HEK293 (cell line): ENCODE data around the gene IMPDH1.

ENCODE experiments used
- CTCF ChIA-PET: fragments of 350-600 bp; formaldehyde crosslinking; extraction: SDS; loops from one replicate; lab custom pipeline; 2021; ENCODE audit warnings: antibody characterized with exemption; lab: Yijun Ruan, JAX
- POLR2A ChIA-PET: fragments of 300-600 bp; formaldehyde crosslinking; extraction: SDS; loops from one replicate; lab custom pipeline; 2020; ENCODE audit warnings: antibody characterized with exemption, inconsistent platforms; lab: Yijun Ruan, JAX
- H3K27ac ChIP-seq: fragments of 200-500 bp; sonication (Bioruptor generic); 2 replicates; pipeline ENCODE4 v1.5.1; 2014; ENCODE audit warnings: low read depth, low read length, control low read depth, inconsistent platforms; ENCODE audit errors: extremely low read depth
- H3K36me3 ChIP-seq, 2 experiments: fragments of 200-500 bp in 1 of 2; sonication (Bioruptor generic) in 1 of 2; 1 replicate in 1 of 2; 2 replicates in 1 of 2; pipeline ENCODE4 v1.5.1; 2014 to 2017; ENCODE audit warnings: inconsistent platforms in 2 of 2, low read length in 2 of 2; ENCODE audit not compliant: control insufficient read depth in 2 of 2, insufficient read depth in 1 of 2
- H3K4me1 ChIP-seq: fragments of 200-500 bp; sonication (Bioruptor generic); 2 replicates; pipeline ENCODE4 v1.5.1; 2014; ENCODE audit warnings: mild to moderate bottlenecking, low read length, inconsistent platforms; ENCODE audit not compliant: control insufficient read depth, insufficient read depth
- H3K4me3 ChIP-seq: 2 replicates; pipeline ENCODE4 v1.5.1; 2011; ENCODE audit warnings: low read depth, mild to moderate bottlenecking, control low read depth, low read length, moderate library complexity
- H3K9me3 ChIP-seq: fragments of 200-500 bp; sonication (Bioruptor generic); 2 replicates; pipeline ENCODE4 v1.5.1; 2014; ENCODE audit warnings: low read depth, low read length, inconsistent platforms; ENCODE audit not compliant: control insufficient read depth, insufficient read depth
- BCL11B ChIP-seq: fragments of 450-650 bp; formaldehyde crosslinking; IDR thresholded peaks from 2 replicates; pipeline ENCODE4 v1.5.1; 2016; ENCODE audit warnings: low read depth, missing biosample characterization, missing genetic modification characterization
- GLIS2 ChIP-seq: fragments of 450-650 bp; formaldehyde crosslinking; IDR thresholded peaks from 2 replicates; pipeline ENCODE4 v1.5.1; 2016; ENCODE audit warnings: missing biosample characterization, missing genetic modification characterization
- KLF8 ChIP-seq: fragments of 450-650 bp; formaldehyde crosslinking; IDR thresholded peaks from 2 replicates; pipeline ENCODE4 v1.5.1; 2016; ENCODE audit warnings: missing biosample characterization, missing genetic modification characterization
- KLF9 ChIP-seq: fragments of 450-650 bp; formaldehyde crosslinking; IDR thresholded peaks from 2 replicates; pipeline ENCODE4 v1.5.1; 2016; ENCODE audit warnings: missing biosample characterization, missing genetic modification characterization, low read depth
- MZF1 ChIP-seq: fragments of 450-650 bp; formaldehyde crosslinking; IDR thresholded peaks from 2 replicates; pipeline ENCODE4 v1.5.1; 2017; ENCODE audit warnings: missing biosample characterization, missing genetic modification characterization, borderline replicate concordance
- OVOL3 ChIP-seq: fragments of 450-650 bp; formaldehyde crosslinking; IDR thresholded peaks from 2 replicates; pipeline ENCODE4 v1.5.1; 2016; ENCODE audit warnings: missing biosample characterization, missing genetic modification characterization
- PRDM10 ChIP-seq: fragments of 450-650 bp; formaldehyde crosslinking; IDR thresholded peaks from 2 replicates; pipeline ENCODE4 v1.5.1; 2016; ENCODE audit warnings: missing biosample characterization, missing genetic modification characterization
- SP2 ChIP-seq: fragments of 450-650 bp; formaldehyde crosslinking; IDR thresholded peaks from 2 replicates; pipeline ENCODE4 v1.5.1; 2016; ENCODE audit warnings: missing biosample characterization, missing genetic modification characterization
- ZBTB20 ChIP-seq: fragments of 450-650 bp; formaldehyde crosslinking; IDR thresholded peaks from 2 replicates; pipeline ENCODE4 v1.5.1; 2016; ENCODE audit warnings: missing biosample characterization, missing genetic modification characterization
- ZBTB48 ChIP-seq: fragments of 450-650 bp; formaldehyde crosslinking; IDR thresholded peaks from 2 replicates; pipeline ENCODE4 v1.5.1; 2016; ENCODE audit warnings: missing biosample characterization, missing genetic modification characterization
- ZBTB8A ChIP-seq: fragments of 450-650 bp; formaldehyde crosslinking; IDR thresholded peaks from 2 replicates; pipeline ENCODE4 v1.5.1; 2016; ENCODE audit warnings: missing biosample characterization, missing genetic modification characterization
- ZIC2 ChIP-seq: fragments of 450-650 bp; formaldehyde crosslinking; IDR thresholded peaks from 2 replicates; pipeline ENCODE4 v1.5.1; 2016; ENCODE audit warnings: missing biosample characterization, missing genetic modification characterization
- ZNF121 ChIP-seq: fragments of 450-650 bp; formaldehyde crosslinking; IDR thresholded peaks from 2 replicates; pipeline ENCODE4 v1.5.1; 2016; ENCODE audit warnings: missing biosample characterization, missing genetic modification characterization
- ZNF148 ChIP-seq: fragments of 450-650 bp; formaldehyde crosslinking; IDR thresholded peaks from 2 replicates; pipeline ENCODE4 v1.5.0; 2017; ENCODE audit warnings: missing biosample characterization, missing genetic modification characterization, borderline replicate concordance
- ZNF19 ChIP-seq: fragments of 450-650 bp; formaldehyde crosslinking; IDR thresholded peaks from 2 replicates; pipeline ENCODE4; 2016; ENCODE audit warnings: missing biosample characterization, missing genetic modification characterization, low read depth
- ZNF202 ChIP-seq: fragments of 450-650 bp; formaldehyde crosslinking; IDR thresholded peaks from 2 replicates; pipeline ENCODE4 v1.5.1; 2016; ENCODE audit warnings: missing biosample characterization, missing genetic modification characterization, borderline replicate concordance
- ZNF221 ChIP-seq: fragments of 450-650 bp; formaldehyde crosslinking; IDR thresholded peaks from 2 replicates; pipeline ENCODE4 v1.5.1; 2017; ENCODE audit warnings: missing biosample characterization, missing genetic modification characterization, borderline replicate concordance
- ZNF223 ChIP-seq: fragments of 450-650 bp; formaldehyde crosslinking; IDR thresholded peaks from 2 replicates; pipeline ENCODE4 v1.5.1; 2016; ENCODE audit warnings: missing biosample characterization, missing genetic modification characterization
- ZNF341 ChIP-seq: fragments of 450-650 bp; formaldehyde crosslinking; IDR thresholded peaks from 2 replicates; pipeline ENCODE4; 2016; ENCODE audit warnings: low read depth, missing biosample characterization, missing genetic modification characterization
- ZNF362 ChIP-seq: fragments of 450-650 bp; formaldehyde crosslinking; IDR thresholded peaks from 2 replicates; pipeline ENCODE4 v1.5.1; 2016; ENCODE audit warnings: missing biosample characterization, missing genetic modification characterization
- ZNF366 ChIP-seq: fragments of 450-650 bp; formaldehyde crosslinking; conservative IDR thresholded peaks from 2 replicates; pipeline ENCODE4 v1.5.1; 2016; ENCODE audit warnings: missing biosample characterization, missing genetic modification characterization
- ZNF510 ChIP-seq: fragments of 450-650 bp; formaldehyde crosslinking; IDR thresholded peaks from 2 replicates; pipeline ENCODE4 v1.5.1; 2018; ENCODE audit warnings: mild to moderate bottlenecking, missing genetic modification characterization, missing biosample characterization; ENCODE audit not compliant: insufficient replicate concordance
- ZNF544 ChIP-seq: fragments of 450-650 bp; formaldehyde crosslinking; IDR thresholded peaks from 2 replicates; pipeline ENCODE4 v1.5.0; 2017; ENCODE audit warnings: missing biosample characterization, missing genetic modification characterization
- ZNF571 ChIP-seq: fragments of 450-650 bp; formaldehyde crosslinking; IDR thresholded peaks from 2 replicates; pipeline ENCODE4 v1.5.0; 2017; ENCODE audit warnings: missing biosample characterization, missing genetic modification characterization
- ZNF621 ChIP-seq: fragments of 450-650 bp; formaldehyde crosslinking; IDR thresholded peaks from 2 replicates; pipeline ENCODE4 v1.5.1; 2017; ENCODE audit warnings: missing biosample characterization, missing genetic modification characterization
- ZNF658 ChIP-seq: fragments of 450-650 bp; formaldehyde crosslinking; IDR thresholded peaks from 2 replicates; pipeline ENCODE4; 2016; ENCODE audit warnings: missing biosample characterization, missing genetic modification characterization
- ZNF677 ChIP-seq: fragments of 450-650 bp; IDR thresholded peaks from 2 replicates; pipeline ENCODE4 v1.5.0; 2018; ENCODE audit warnings: missing biosample characterization, mild to moderate bottlenecking, missing genetic modification characterization, moderate library complexity
- ZNF76 ChIP-seq: fragments of 450-650 bp; formaldehyde crosslinking; IDR thresholded peaks from 2 replicates; pipeline ENCODE4; 2016; ENCODE audit warnings: low read depth, missing biosample characterization, missing genetic modification characterization, borderline replicate concordance
- ZNF785 ChIP-seq: fragments of 450-650 bp; formaldehyde crosslinking; IDR thresholded peaks from 2 replicates; pipeline ENCODE4 v1.5.1; 2016; ENCODE audit warnings: missing biosample characterization, missing genetic modification characterization
- TF ChIP-seq, protein P1 (sequence below): fragments of 450-650 bp; formaldehyde crosslinking; IDR thresholded peaks from 2 replicates; pipeline ENCODE4 v1.5.1; 2016; ENCODE audit warnings: missing biosample characterization, missing genetic modification characterization

Gene IMPDH1

GRCh38 chr7:128408709-128409595 is 830 bp downstream of the IMPDH1 start:
- peak overlapping the region; percentile 45; the same call in 1 of the 2 replicates for H3K27ac ChIP-seq
- ChIA-PET POLR2A (interaction anchor here (0.9 to 1.4 kb wide), 4 partner anchors 9 to 65 kb away, joined by 3 to 8 read pairs (median 4); partner anchors contain the start of genes PRRT4 and RBM28), CTCF (interaction anchor here (0.8 to 6.1 kb wide), 10 partner anchors 10 to 65 kb away, joined by 3 to 68 read pairs (median 5); partner anchors contain the start of gene RBM28)
- no peaks in the 10 kb centered on the region for H3K36me3 ChIP-seq
- no peaks in the 10 kb centered on the region for H3K9me3 ChIP-seq
- H3K4me1 ChIP-seq: no peaks in the 10 kb centered on the region; the same call in 1 of the 2 replicates
- H3K4me3 ChIP-seq: peak overlapping the region; percentile 70
- no peak for TF ChIP-seq ZNF510 (tag by site-specific recombination)
- TF ChIP-seq ZNF544 (tag by site-specific recombination): no peak
- TF ChIP-seq ZNF202 (tag by site-specific recombination): no peak
- TF ChIP-seq ZNF221 (tag by site-specific recombination): no peak
- no peak for TF ChIP-seq ZNF76 (tag by site-specific recombination)
- no peak for TF ChIP-seq ZNF658
- TF ChIP-seq GLIS2 (tag by site-specific recombination): peak; percentile 42
- TF ChIP-seq KLF8 (tag by site-specific recombination): 0 out of 2 replicates have a peak, but pooled peaks have one; percentile 28
- no peak for TF ChIP-seq ZNF785
- TF ChIP-seq ZBTB20 (tag by site-specific recombination): peak; percentile 73
- 0 out of 2 replicates have a peak, but pooled peaks have one; percentile 8 for TF ChIP-seq KLF9 (tag by site-specific recombination)
- peak; percentile 66; the same call in 1 of the 2 replicates for TF ChIP-seq ZNF341
- TF ChIP-seq ZNF621 (tag by site-specific recombination): no peak
- peak; percentile 8; the same call in 1 of the 2 replicates for TF ChIP-seq ZBTB8A (tag by site-specific recombination)
- TF ChIP-seq MZF1 (tag by site-specific recombination): peak; percentile 66; the same call in 1 of the 2 replicates
- no peak for TF ChIP-seq ZNF677
- no peak for TF ChIP-seq ZNF223 (tag by site-specific recombination)
- TF ChIP-seq SP2: no peak; the same call in 1 of the 2 replicates
- TF ChIP-seq BCL11B (tag by site-specific recombination): no peak
- peak; percentile 62 for TF ChIP-seq PRDM10 (tag by site-specific recombination)
- peak; percentile 29; the same call in 1 of the 2 replicates for TF ChIP-seq ZNF366 (tag by site-specific recombination)
- no peak for TF ChIP-seq ZNF362 (tag by site-specific recombination)
- TF ChIP-seq, protein P1, sequence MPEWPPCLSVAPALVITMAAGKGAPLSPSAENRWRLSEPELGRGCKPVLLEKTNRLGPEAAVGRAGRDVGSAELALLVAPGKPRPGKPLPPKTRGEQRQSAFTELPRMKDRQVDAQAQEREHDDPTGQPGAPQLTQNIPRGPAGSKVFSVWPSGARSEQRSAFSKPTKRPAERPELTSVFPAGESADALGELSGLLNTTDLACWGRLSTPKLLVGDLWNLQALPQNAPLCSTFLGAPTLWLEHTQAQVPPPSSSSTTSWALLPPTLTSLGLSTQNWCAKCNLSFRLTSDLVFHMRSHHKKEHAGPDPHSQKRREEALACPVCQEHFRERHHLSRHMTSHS (tag by site-specific recombination): no peak
- no peak for TF ChIP-seq ZNF148 (tag by site-specific recombination)
- peak; percentile 65; the same call in 1 of the 2 replicates for TF ChIP-seq ZIC2 (tag by site-specific recombination)
- peak; percentile 84 for TF ChIP-seq ZBTB48 (tag by site-specific recombination)
- TF ChIP-seq ZNF571 (tag by site-specific recombination): no peak
- no peak for TF ChIP-seq ZNF19 (tag by site-specific recombination)
- no peak for TF ChIP-seq ZNF121 (tag by site-specific recombination)
- TF ChIP-seq OVOL3 (tag by site-specific recombination): no peak
